ENCODE results near the gene RPS6KA2.

DNA sequence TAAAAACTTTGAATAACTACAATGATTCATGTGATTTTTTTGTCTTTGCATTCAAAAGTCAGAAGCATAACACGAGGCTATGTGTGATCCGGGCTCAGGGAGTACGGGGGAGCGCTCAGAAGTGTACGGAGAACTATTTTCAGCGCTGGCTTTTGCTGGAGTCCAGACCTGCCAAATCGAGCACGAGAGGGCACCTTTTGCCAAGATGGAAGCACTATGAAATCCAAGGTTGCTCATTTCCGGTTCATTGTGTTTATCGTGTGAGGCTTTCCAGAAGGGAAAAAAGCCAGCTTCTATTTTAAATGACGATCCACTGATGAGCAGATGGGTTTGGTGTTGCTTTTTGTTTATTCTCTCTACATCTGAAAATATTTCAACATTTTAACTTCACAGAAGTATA is 51.8 kb downstream of the RPS6KA2 start:
- TF ChIP-seq CTCF (IDR thresholded peaks at IDR 0.05) (no peak), POLR2A (IDR thresholded peaks at IDR 0.05) (no peak)
